ENCODE measurements around the gene NAT9. TPM values are rescaled to one million over a fixed set of nuclear protein-coding genes. Genes with fewer than 3 reads are reported as not detected.

The NAT9 gene
- polyA plus RNA-seq, 2 of the 4 experiments (the other 2 are of a cell fraction), result 43.4 to 71.4 TPM

DNA sequence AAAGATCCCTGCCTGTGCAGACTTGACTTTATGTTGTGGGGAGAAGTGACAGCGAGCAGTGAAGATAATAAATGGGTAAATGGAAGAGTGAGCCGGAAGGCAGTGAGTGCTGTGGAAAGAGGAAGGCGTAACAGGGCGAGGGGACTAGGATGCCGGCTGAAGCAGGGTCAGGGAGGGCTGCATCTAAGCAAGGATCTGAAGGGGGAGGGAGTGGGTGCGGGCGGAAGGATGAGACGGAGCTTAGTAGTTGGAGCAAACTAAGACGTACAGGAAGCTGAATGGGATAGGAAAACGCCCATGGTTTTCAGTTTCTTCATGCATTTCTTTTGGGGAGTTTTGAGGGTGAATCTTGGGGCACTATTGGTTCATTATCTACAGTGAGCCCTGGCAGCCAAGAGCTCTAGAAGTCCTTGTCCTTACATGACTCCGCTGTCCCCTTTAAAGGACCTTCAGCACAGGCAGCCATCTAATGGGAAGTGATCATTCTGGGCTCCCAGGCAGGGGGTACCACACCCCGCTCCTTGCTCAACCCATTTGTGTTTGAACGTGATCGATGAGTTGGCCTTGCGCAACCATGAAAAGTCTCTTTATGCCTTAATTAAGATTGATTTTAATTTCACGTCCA lies 10.4 kb upstream of the NAT9 start:
- ChIA-PET POLR2A (interaction anchor here (1.2 kb wide), 1 partner anchor 76 kb away, joined by 5 read pairs; no protein-coding TSS in a partner anchor), CTCF (interaction anchor here (0.6 to 53.6 kb wide), 6 partner anchors 9 to 127 kb away, joined by 3 to 1302 read pairs (median 178); partner anchors contain the start of genes FDXR, GRIN2C, NAT9 and NHERF1)
- FAIRE-seq (no peak), DNase-seq (ENCODE audit: low read depth in 1 of 2, low spot score in 1 of 2) (no peak), ATAC-seq (no peak)
- H3K9me3 ChIP-seq, result no peaks in the 10 kb centered on the region
- no peaks in the 10 kb centered on the region for H3K4me1 ChIP-seq
- no peak overlapping the region for H3K4me3 ChIP-seq
- no peak overlapping the region for H3K27ac ChIP-seq
- TF ChIP-seq CEBPB (IDR thresholded peaks at IDR 0.05), result peak in 1 of 2 experiments; percentile 48; a peak in 2 of 4 replicates
- no peak for TF ChIP-seq HOXB5 (CRISPR knock-in tag; IDR thresholded peaks at IDR 0.05)
- H3K4me2 ChIP-seq, result no peak overlapping the region
- 90% methylated on average over 16 of the region's 16 CpGs for WGBS (ENCODE audit: missing lambda C conversion rate)

DNA sequence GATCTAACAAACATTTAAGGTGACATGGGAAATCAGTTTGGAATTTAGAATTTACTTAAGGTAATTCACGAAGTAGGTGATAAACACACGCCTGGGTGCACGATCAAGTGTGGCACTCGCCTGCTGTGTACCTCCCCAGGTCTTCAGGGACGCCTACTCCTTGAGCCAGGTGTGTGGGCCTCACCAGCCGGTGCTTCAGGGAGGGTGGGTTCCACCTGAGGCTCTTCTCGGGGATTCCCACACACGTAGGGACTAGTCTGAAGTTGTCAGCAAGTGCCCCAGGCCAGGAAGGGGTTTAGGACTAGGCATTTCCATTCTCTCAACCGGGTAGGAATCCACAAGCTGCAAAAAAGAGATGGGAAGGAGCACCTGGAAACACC lies 9.8 kb upstream of the NAT9 start:
- DNase-seq (ENCODE audit: low read depth in 1 of 2, low spot score in 1 of 2) (no peak), ATAC-seq (0 out of 6 replicates have a peak, but pooled peaks of 1 of the 2 experiments have one; percentile 5), FAIRE-seq (no peak)
- CTCF ChIA-PET, result interaction anchor here (1.0 to 53.6 kb wide), 5 partner anchors 10 to 127 kb away, joined by 3 to 1302 read pairs (median 349); partner anchors contain the start of genes FDXR, GRIN2C, NAT9 and NHERF1
- H3K27ac ChIP-seq, result no peak overlapping the region
- POLR2A ChIA-PET, result no interaction called here
- H3K4me1 ChIP-seq, result no peaks in the 10 kb centered on the region
- H3K4me3 ChIP-seq, result no peak overlapping the region
- no peaks in the 10 kb centered on the region for H3K9me3 ChIP-seq
- WGBS (ENCODE audit: missing lambda C conversion rate), result 84% methylated on average over 9 of the region's 9 CpGs
- no peak overlapping the region for H3K4me2 ChIP-seq
- TF ChIP-seq MAFK (IDR thresholded peaks at IDR 0.05; ENCODE audit: partially characterized antibody) (no peak), PBX3 (IDR thresholded peaks at IDR 0.05) (no peak), HOXB5 (CRISPR knock-in tag; IDR thresholded peaks at IDR 0.05) (no peak), JUNB (IDR thresholded peaks at IDR 0.05) (no peak), GATA3 (IDR thresholded peaks at IDR 0.05; ENCODE audit: borderline replicate concordance) (no peak), FOSL2 (IDR thresholded peaks at IDR 0.05) (no peak), FOSL2 (CRISPR knock-in tag; IDR thresholded peaks at IDR 0.05) (no peak), KDM1A (IDR thresholded peaks at IDR 0.05; ENCODE audit: low read depth) (no peak), RNF2 (IDR thresholded peaks at IDR 0.05; ENCODE audit: borderline replicate concordance, low read depth) (no peak), RARB (CRISPR knock-in tag; IDR thresholded peaks at IDR 0.05) (no peak), HEYL (CRISPR knock-in tag; IDR thresholded peaks at IDR 0.05) (no peak)
- TF ChIP-seq, protein P1, sequence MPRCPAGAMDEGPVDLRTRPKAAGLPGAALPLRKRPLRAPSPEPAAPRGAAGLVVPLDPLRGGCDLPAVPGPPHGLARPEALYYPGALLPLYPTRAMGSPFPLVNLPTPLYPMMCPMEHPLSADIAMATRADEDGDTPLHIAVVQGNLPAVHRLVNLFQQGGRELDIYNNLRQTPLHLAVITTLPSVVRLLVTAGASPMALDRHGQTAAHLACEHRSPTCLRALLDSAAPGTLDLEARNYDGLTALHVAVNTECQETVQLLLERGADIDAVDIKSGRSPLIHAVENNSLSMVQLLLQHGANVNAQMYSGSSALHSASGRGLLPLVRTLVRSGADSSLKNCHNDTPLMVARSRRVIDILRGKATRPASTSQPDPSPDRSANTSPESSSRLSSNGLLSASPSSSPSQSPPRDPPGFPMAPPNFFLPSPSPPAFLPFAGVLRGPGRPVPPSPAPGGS (IDR thresholded peaks at IDR 0.05), result no peak
- TF ChIP-seq, protein P2, sequence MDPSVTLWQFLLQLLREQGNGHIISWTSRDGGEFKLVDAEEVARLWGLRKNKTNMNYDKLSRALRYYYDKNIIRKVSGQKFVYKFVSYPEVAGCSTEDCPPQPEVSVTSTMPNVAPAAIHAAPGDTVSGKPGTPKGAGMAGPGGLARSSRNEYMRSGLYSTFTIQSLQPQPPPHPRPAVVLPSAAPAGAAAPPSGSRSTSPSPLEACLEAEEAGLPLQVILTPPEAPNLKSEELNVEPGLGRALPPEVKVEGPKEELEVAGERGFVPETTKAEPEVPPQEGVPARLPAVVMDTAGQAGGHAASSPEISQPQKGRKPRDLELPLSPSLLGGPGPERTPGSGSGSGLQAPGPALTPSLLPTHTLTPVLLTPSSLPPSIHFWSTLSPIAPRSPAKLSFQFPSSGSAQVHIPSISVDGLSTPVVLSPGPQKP (IDR thresholded peaks at IDR 0.05; ENCODE audit: low read depth, low read length), result no peak

DNA sequence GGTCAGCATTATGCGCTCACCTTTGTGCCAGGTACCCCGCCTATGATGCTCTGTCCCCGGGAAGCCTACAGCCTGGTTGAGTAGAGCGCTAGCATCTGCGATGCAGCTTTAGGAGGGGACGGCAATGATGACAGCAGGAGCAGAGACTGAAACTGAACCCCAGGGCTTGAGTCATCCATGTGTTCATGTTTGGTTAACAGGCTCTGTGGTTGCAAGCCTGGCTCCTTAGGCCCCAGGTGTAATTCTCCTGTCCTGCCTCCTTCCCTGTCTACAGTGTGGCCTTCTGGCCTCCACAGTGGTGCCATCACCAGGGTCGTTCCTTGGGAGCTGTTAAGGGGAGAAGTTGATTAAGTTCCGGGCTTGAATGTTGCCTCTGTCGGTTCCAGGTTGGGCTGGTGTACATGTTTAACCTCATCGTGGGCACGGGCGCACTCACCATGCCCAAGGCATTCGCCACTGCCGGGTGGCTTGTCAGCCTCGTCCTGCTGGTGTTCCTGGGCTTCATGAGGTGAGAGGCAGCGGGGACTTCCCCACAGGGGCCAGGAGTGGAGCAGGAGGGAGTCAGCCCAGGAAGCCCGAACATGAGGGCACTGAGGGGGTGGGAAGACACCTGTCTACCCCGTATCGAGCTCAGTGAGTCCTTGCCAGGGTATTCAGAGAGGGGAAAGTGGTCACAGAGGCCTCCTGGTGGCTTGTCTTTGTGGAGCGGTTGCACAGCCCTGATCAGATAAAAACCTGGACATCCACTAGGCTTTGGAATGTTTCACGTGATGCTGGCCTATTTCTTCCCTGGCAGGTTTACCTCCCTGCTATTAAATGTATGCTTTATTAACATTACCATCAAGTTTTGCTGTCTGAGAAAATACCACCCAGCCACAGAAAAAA lies 9.2 kb upstream of the NAT9 start:
- DNase-seq (ENCODE audit: low read depth in 1 of 2, low spot score in 1 of 2) (no peak), ATAC-seq (peak in 1 of 2 experiments; percentile 56; a peak in 3 of 6 replicates), FAIRE-seq (no peak)
- CTCF ChIA-PET, result interaction anchor here (1.2 to 53.6 kb wide), 5 partner anchors 11 to 72 kb away, joined by 3 to 1302 read pairs (median 349); partner anchors contain the start of genes FDXR, GRIN2C, NAT9 and NHERF1
- TF ChIP-seq BHLHE40 (IDR thresholded peaks at IDR 0.05; ENCODE audit: low read depth, low read length) (no peak), GATA3 (IDR thresholded peaks at IDR 0.05; ENCODE audit: borderline replicate concordance) (no peak), CEBPB (IDR thresholded peaks at IDR 0.05) (no peak), TFCP2L1 (CRISPR knock-in tag; IDR thresholded peaks at IDR 0.05) (no peak), HOXB5 (CRISPR knock-in tag; IDR thresholded peaks at IDR 0.05) (no peak), SMC3 (IDR thresholded peaks at IDR 0.05) (no peak), RAD21 (conservative IDR thresholded peaks at IDR 0.05 in 1 of 2, IDR thresholded peaks at IDR 0.05 in 1 of 2) (no peak), E2F6 (IDR thresholded peaks at IDR 0.05; ENCODE audit: borderline replicate concordance, low read depth) (no peak), JUNB (IDR thresholded peaks at IDR 0.05) (no peak), MAZ (IDR thresholded peaks at IDR 0.05; ENCODE audit: borderline replicate concordance, low read depth, low read length) (no peak), FOXS1 (CRISPR knock-in tag; IDR thresholded peaks at IDR 0.05) (no peak)
- Histone ChIP-seq H3K4me2 (no peak overlapping the region), H3K9me3 (no peaks in the 10 kb centered on the region), H3K4me3 (no peak overlapping the region), H3K4me1 (no peaks in the 10 kb centered on the region), H3K27ac (no peak overlapping the region)
- WGBS (ENCODE audit: missing lambda C conversion rate), result 85% methylated on average over 21 of the region's 21 CpGs
- POLR2A ChIA-PET, result no interaction called here

All from A549 (cell line).